K562 (cell line): ENCODE data around the gene TLL1.

Experiments used
- ATF2 ChIP-seq: sonication (generic); formaldehyde crosslinking; IDR thresholded peaks from 2 replicates; pipeline ENCODE4 v1.8.1; 2022; ENCODE audit warnings: missing genetic modification reagents
- CHD1 ChIP-seq: fragments of 200-600 bp; sonication (generic); IDR thresholded peaks from one replicate; pipeline ENCODE4 v1.6.1; 2012; ENCODE audit warnings: mild to moderate bottlenecking, moderate library complexity, low read length, inconsistent platforms
- EP300 ChIP-seq: IDR thresholded peaks from 2 replicates; pipeline ENCODE4 v1.6.1; 2012; ENCODE audit warnings: low read length, improper control_type of control experiment
- ETV6 ChIP-seq, 3 experiments: fragments of 150-350 bp in 1 of 3; sonication (generic) in 1 of 3; formaldehyde crosslinking in 1 of 3; IDR thresholded peaks; 2 replicates each; pipeline versions ENCODE4 v1.6.1 to v1.8.0; 2014 to 2022; ENCODE audit warnings: borderline replicate concordance in 2 of 3, low read depth in 2 of 3, antibody characterized with exemption in 1 of 3, low read length in 1 of 3, mild to moderate bottlenecking in 1 of 3, missing genetic modification reagents in 1 of 3
- MIER1 ChIP-seq: fragments of 450-650 bp; IDR thresholded peaks from 2 replicates; pipeline ENCODE4 v1.6.1; 2016; ENCODE audit warnings: antibody characterized with exemption, mild to moderate bottlenecking, low read depth
- MITF ChIP-seq: IDR thresholded peaks from 2 replicates; pipeline ENCODE4 v1.6.1; 2014; ENCODE audit warnings: antibody characterized with exemption
- POLR2A ChIP-seq: fragments of 450-650 bp; conservative IDR thresholded peaks from 2 replicates; pipeline ENCODE4 v1.6.1; 2016
- SMAD3 ChIP-seq: fragments of 450-650 bp; formaldehyde crosslinking; conservative IDR thresholded peaks from 2 replicates; pipeline ENCODE4 v1.4.0; 2020; ENCODE audit warnings: mild to moderate bottlenecking
- TARDBP ChIP-seq: fragments of 450-650 bp; IDR thresholded peaks from 2 replicates; pipeline ENCODE4 v1.6.1; 2016
- ZBTB43 ChIP-seq: sonication (generic); formaldehyde crosslinking; IDR thresholded peaks from 2 replicates; pipeline ENCODE4 v1.8.0; 2023; ENCODE audit warnings: mild to moderate bottlenecking, missing genetic modification reagents
- ZNF445 ChIP-seq: fragments of 250-450 bp; sonication (Bioruptor Pico); IDR thresholded peaks from 2 replicates; pipeline ENCODE4 v1.4.0; 2020; ENCODE audit warnings: low read depth, mild to moderate bottlenecking, moderate library complexity
- ZSCAN32 ChIP-seq: fragments of 450-650 bp; formaldehyde crosslinking; IDR thresholded peaks from 2 replicates; pipeline ENCODE4 v1.4.0; 2020; ENCODE audit warnings: mild to moderate bottlenecking, moderate library complexity

GRCh38 chr4:166078383-166078782 lies 205.3 kb downstream of the TLL1 start:
- TF ChIP-seq ETV6 (IDR thresholded peaks at IDR 0.05; ENCODE audit: borderline replicate concordance in 1 of 2, low read depth in 2 of 2, low read length in 1 of 2), result no peak
- no peak for TF ChIP-seq ETV6 (CRISPR knock-in tag; IDR thresholded peaks at IDR 0.05; ENCODE audit: borderline replicate concordance)
- no peak for TF ChIP-seq ZNF445 (CRISPR knock-in tag)
- no peak for TF ChIP-seq MITF
- no peak for TF ChIP-seq ZSCAN32
- TF ChIP-seq MIER1, result no peak
- TF ChIP-seq TARDBP, result no peak
- TF ChIP-seq EP300, result no peak
- no peak for TF ChIP-seq ATF2 (CRISPR knock-in tag)
- no peak for TF ChIP-seq ZBTB43
- TF ChIP-seq SMAD3 (CRISPR knock-in tag), result no peak
- no peak for TF ChIP-seq POLR2A
- no peak for TF ChIP-seq CHD1
